ENCODE data around the gene SLC6A19. TPM values are rescaled to one million over a fixed set of nuclear protein-coding genes. Genes with fewer than 3 reads are reported as not detected.

Gene SLC6A19
- total RNA-seq, 2 donors from 2014 or later: 0.09 to 0.15 TPM

- Mint-ChIP-seq H3K36me3 (ENCODE audit: low read depth) (no peaks in the 10 kb centered on the region), H3K27ac (no peak overlapping the region), H3K4me1 (no peaks in the 10 kb centered on the region), H3K9me3 (no peaks in the 10 kb centered on the region), H3K27me3 (ENCODE audit: insufficient read depth) (peaks cover 6% of the 10 kb centered on the region), H3K4me3 (no peak overlapping the region)
- no peaks in the 10 kb centered on the region for H3K4me1 ChIP-seq (ENCODE audit: control insufficient read depth, insufficient read depth, low read length)
- no peak overlapping the region for H3K4me3 ChIP-seq (ENCODE audit: low read length)
- no peak for DNase-seq
- peaks cover 31% of the 10 kb centered on the region for H3K27me3 ChIP-seq (ENCODE audit: control insufficient read depth, insufficient read depth, low read length, poor library complexity, severe bottlenecking)
- no peaks in the 10 kb centered on the region for H3K9me3 ChIP-seq (ENCODE audit: control insufficient read depth, low read length)
- no peak overlapping the region for H3K27ac ChIP-seq (ENCODE audit: low read depth, low read length)
- H3K9ac ChIP-seq (ENCODE audit: extremely low read depth, low read length, poor library complexity, severe bottlenecking): no peak overlapping the region
- no peaks in the 10 kb centered on the region for H3K36me3 ChIP-seq (ENCODE audit: control insufficient read depth, insufficient read depth, low read length)
- TF ChIP-seq, protein P1, sequence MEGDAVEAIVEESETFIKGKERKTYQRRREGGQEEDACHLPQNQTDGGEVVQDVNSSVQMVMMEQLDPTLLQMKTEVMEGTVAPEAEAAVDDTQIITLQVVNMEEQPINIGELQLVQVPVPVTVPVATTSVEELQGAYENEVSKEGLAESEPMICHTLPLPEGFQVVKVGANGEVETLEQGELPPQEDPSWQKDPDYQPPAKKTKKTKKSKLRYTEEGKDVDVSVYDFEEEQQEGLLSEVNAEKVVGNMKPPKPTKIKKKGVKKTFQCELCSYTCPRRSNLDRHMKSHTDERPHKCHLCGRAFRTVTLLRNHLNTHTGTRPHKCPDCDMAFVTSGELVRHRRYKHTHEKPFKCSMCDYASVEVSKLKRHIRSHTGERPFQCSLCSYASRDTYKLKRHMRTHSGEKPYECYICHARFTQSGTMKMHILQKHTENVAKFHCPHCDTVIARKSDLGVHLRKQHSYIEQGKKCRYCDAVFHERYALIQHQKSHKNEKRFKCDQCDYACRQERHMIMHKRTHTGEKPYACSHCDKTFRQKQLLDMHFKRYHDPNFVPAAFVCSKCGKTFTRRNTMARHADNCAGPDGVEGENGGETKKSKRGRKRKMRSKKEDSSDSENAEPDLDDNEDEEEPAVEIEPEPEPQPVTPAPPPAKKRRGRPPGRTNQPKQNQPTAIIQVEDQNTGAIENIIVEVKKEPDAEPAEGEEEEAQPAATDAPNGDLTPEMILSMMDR (conservative IDR thresholded peaks at IDR 0.05): no peak
- 82% methylated on average over 1 of the region's 1 CpG; no CpG with 5 or more reads in 1 of the 2 experiments for WGBS, 2 experiments (ENCODE audit: insufficient coverage in 1 of 2, insufficient read length in 1 of 2)
These were observed 4.8 kb upstream of the SLC6A19 start for GRCh38 chr5:1196562-1196961.

- Histone ChIP-seq H3K9ac (ENCODE audit: extremely low read depth, low read length, poor library complexity, severe bottlenecking) (no peak overlapping the region), H3K27ac (ENCODE audit: low read depth, low read length) (no peak overlapping the region), H3K4me3 (ENCODE audit: low read length) (no peak overlapping the region), H3K27me3 (ENCODE audit: control insufficient read depth, insufficient read depth, low read length, poor library complexity, severe bottlenecking) (peaks cover 21% of the 10 kb centered on the region), H3K4me1 (ENCODE audit: control insufficient read depth, insufficient read depth, low read length) (no peaks in the 10 kb centered on the region), H3K9me3 (ENCODE audit: control insufficient read depth, low read length) (no peaks in the 10 kb centered on the region), H3K36me3 (ENCODE audit: control insufficient read depth, insufficient read depth, low read length) (no peaks in the 10 kb centered on the region)
- TF ChIP-seq, protein P1 (conservative IDR thresholded peaks at IDR 0.05): no peak
- no peak for DNase-seq
- Mint-ChIP-seq H3K4me3 (no peak overlapping the region), H3K27ac (no peak overlapping the region), H3K27me3 (ENCODE audit: insufficient read depth) (peaks cover 3% of the 10 kb centered on the region), H3K36me3 (ENCODE audit: low read depth) (no peaks in the 10 kb centered on the region), H3K4me1 (no peaks in the 10 kb centered on the region), H3K9me3 (no peaks in the 10 kb centered on the region)
- 93 to 94% methylated on average over 6 to 7 of the region's 7 CpGs for WGBS, 2 experiments (ENCODE audit: insufficient coverage in 1 of 2, insufficient read length in 1 of 2)
These were observed 3.3 kb upstream of the SLC6A19 start for GRCh38 chr5:1197876-1198666.

DNA sequence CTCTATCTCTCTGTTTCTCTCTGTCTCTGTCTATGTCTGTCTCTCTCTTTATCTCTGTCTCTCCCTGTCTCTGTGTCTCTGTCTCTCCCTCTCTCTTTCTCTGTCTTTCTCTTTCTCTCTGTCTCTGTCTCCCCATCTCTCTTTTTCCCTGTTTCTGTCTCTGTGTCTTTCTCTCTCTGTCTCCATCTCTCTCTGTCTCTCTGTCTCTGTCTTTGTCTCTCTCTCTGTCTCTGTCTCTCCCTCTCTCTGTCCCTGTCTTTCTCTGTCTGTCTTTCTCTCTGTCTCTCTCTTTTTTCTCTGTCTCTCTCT, 2.1 kb upstream of the SLC6A19 start:
- Mint-ChIP-seq H3K36me3 (ENCODE audit: low read depth) (no peaks in the 10 kb centered on the region), H3K4me1 (no peaks in the 10 kb centered on the region), H3K9me3 (no peaks in the 10 kb centered on the region), H3K27ac (no peak overlapping the region), H3K27me3 (ENCODE audit: insufficient read depth) (peaks cover 2% of the 10 kb centered on the region), H3K4me3 (no peak overlapping the region)
- TF ChIP-seq, protein P1 (conservative IDR thresholded peaks at IDR 0.05): no peak
- Histone ChIP-seq H3K4me1 (ENCODE audit: control insufficient read depth, insufficient read depth, low read length) (no peaks in the 10 kb centered on the region), H3K9me3 (ENCODE audit: control insufficient read depth, low read length) (no peaks in the 10 kb centered on the region), H3K27me3 (ENCODE audit: control insufficient read depth, insufficient read depth, low read length, poor library complexity, severe bottlenecking) (peaks cover 14% of the 10 kb centered on the region), H3K36me3 (ENCODE audit: control insufficient read depth, insufficient read depth, low read length) (no peaks in the 10 kb centered on the region), H3K4me3 (ENCODE audit: low read length) (no peak overlapping the region), H3K27ac (ENCODE audit: low read depth, low read length) (no peak overlapping the region), H3K9ac (ENCODE audit: extremely low read depth, low read length, poor library complexity, severe bottlenecking) (no peak overlapping the region)
- no peak for DNase-seq

Data from endodermal cell (in vitro differentiated cells).